HEK293 (cell line): Measurements from ENCODE around the gene WDR45B.

Experiments
- CTCF ChIA-PET: fragments of 350-600 bp; formaldehyde crosslinking; extraction: SDS; loops from one replicate; lab custom pipeline; 2021; ENCODE audit warnings: antibody characterized with exemption; lab: Yijun Ruan, JAX
- POLR2A ChIA-PET: fragments of 300-600 bp; formaldehyde crosslinking; extraction: SDS; loops from one replicate; lab custom pipeline; 2020; ENCODE audit warnings: antibody characterized with exemption, inconsistent platforms; lab: Yijun Ruan, JAX
- H3K27ac ChIP-seq: fragments of 200-500 bp; sonication (Bioruptor generic); 2 replicates; pipeline ENCODE4 v1.5.1; 2014; ENCODE audit warnings: low read depth, low read length, control low read depth, inconsistent platforms; ENCODE audit errors: extremely low read depth
- H3K36me3 ChIP-seq, 2 experiments: fragments of 200-500 bp in 1 of 2; sonication (Bioruptor generic) in 1 of 2; 1 replicate in 1 of 2; 2 replicates in 1 of 2; pipeline ENCODE4 v1.5.1; 2014 to 2017; ENCODE audit warnings: inconsistent platforms in 2 of 2, low read length in 2 of 2; ENCODE audit not compliant: control insufficient read depth in 2 of 2, insufficient read depth in 1 of 2
- H3K4me1 ChIP-seq: fragments of 200-500 bp; sonication (Bioruptor generic); 2 replicates; pipeline ENCODE4 v1.5.1; 2014; ENCODE audit warnings: mild to moderate bottlenecking, low read length, inconsistent platforms; ENCODE audit not compliant: control insufficient read depth, insufficient read depth
- H3K4me3 ChIP-seq: 2 replicates; pipeline ENCODE4 v1.5.1; 2011; ENCODE audit warnings: low read depth, mild to moderate bottlenecking, control low read depth, low read length, moderate library complexity
- H3K9me3 ChIP-seq: fragments of 200-500 bp; sonication (Bioruptor generic); 2 replicates; pipeline ENCODE4 v1.5.1; 2014; ENCODE audit warnings: low read depth, low read length, inconsistent platforms; ENCODE audit not compliant: control insufficient read depth, insufficient read depth
- MYNN ChIP-seq: fragments of 450-650 bp; formaldehyde crosslinking; IDR thresholded peaks from 2 replicates; pipeline ENCODE4 v1.5.1; 2016; ENCODE audit warnings: missing biosample characterization, missing genetic modification characterization, borderline replicate concordance
- ZBTB1 ChIP-seq: fragments of 450-650 bp; formaldehyde crosslinking; IDR thresholded peaks from 2 replicates; pipeline ENCODE4 v1.5.1; 2016; ENCODE audit warnings: missing biosample characterization, missing genetic modification characterization
- ZBTB21 ChIP-seq: fragments of 450-650 bp; formaldehyde crosslinking; IDR thresholded peaks from 2 replicates; pipeline ENCODE4 v1.5.1; 2017; ENCODE audit warnings: missing biosample characterization, missing genetic modification characterization
- ZFP69B ChIP-seq: fragments of 450-650 bp; formaldehyde crosslinking; IDR thresholded peaks from 2 replicates; pipeline ENCODE4 v1.5.1; 2016; ENCODE audit warnings: missing biosample characterization, missing genetic modification characterization
- ZNF221 ChIP-seq: fragments of 450-650 bp; formaldehyde crosslinking; IDR thresholded peaks from 2 replicates; pipeline ENCODE4 v1.5.1; 2017; ENCODE audit warnings: missing biosample characterization, missing genetic modification characterization, borderline replicate concordance
- ZNF335 ChIP-seq: fragments of 450-650 bp; formaldehyde crosslinking; conservative IDR thresholded peaks from 2 replicates; pipeline ENCODE4 v1.5.1; 2016; ENCODE audit warnings: missing biosample characterization, missing genetic modification characterization
- ZNF423 ChIP-seq: fragments of 450-650 bp; formaldehyde crosslinking; IDR thresholded peaks from 2 replicates; pipeline ENCODE4 v1.5.1; 2016; ENCODE audit warnings: missing biosample characterization, missing genetic modification characterization
- ZNF510 ChIP-seq: fragments of 450-650 bp; formaldehyde crosslinking; IDR thresholded peaks from 2 replicates; pipeline ENCODE4 v1.5.1; 2018; ENCODE audit warnings: mild to moderate bottlenecking, missing genetic modification characterization, missing biosample characterization; ENCODE audit not compliant: insufficient replicate concordance
- ZNF529 ChIP-seq: fragments of 450-650 bp; formaldehyde crosslinking; IDR thresholded peaks from 2 replicates; pipeline ENCODE4 v1.5.1; 2017; ENCODE audit warnings: missing genetic modification characterization, missing biosample characterization; ENCODE audit not compliant: insufficient replicate concordance
- ZNF629 ChIP-seq: fragments of 450-650 bp; formaldehyde crosslinking; IDR thresholded peaks from 2 replicates; pipeline ENCODE4 v1.5.1; 2017; ENCODE audit warnings: missing biosample characterization, missing genetic modification characterization
- ZNF776 ChIP-seq: fragments of 450-650 bp; formaldehyde crosslinking; IDR thresholded peaks from 2 replicates; pipeline ENCODE4 v1.5.0; 2017; ENCODE audit warnings: missing biosample characterization, missing genetic modification characterization, borderline replicate concordance
- TF ChIP-seq, protein P1 (sequence below): fragments of 450-650 bp; formaldehyde crosslinking; IDR thresholded peaks from 2 replicates; pipeline ENCODE4 v1.5.1; 2017; ENCODE audit warnings: missing biosample characterization, missing genetic modification characterization
- TF ChIP-seq, protein P2 (sequence below): fragments of 450-650 bp; formaldehyde crosslinking; IDR thresholded peaks from 2 replicates; pipeline ENCODE4 v1.5.1; 2016; ENCODE audit warnings: missing biosample characterization, missing genetic modification characterization, low read depth
- TF ChIP-seq, protein P3 (sequence below): fragments of 450-650 bp; formaldehyde crosslinking; IDR thresholded peaks from 2 replicates; pipeline ENCODE4 v1.5.1; 2016; ENCODE audit warnings: missing biosample characterization, missing genetic modification characterization
- TF ChIP-seq, protein P4 (sequence below): fragments of 450-650 bp; formaldehyde crosslinking; IDR thresholded peaks from 2 replicates; pipeline ENCODE4 v1.5.1; 2016; ENCODE audit warnings: missing biosample characterization, missing genetic modification characterization
- TF ChIP-seq, protein P5 (sequence below): fragments of 450-650 bp; formaldehyde crosslinking; IDR thresholded peaks from 2 replicates; pipeline ENCODE4 v1.5.1; 2016; ENCODE audit warnings: missing biosample characterization, missing genetic modification characterization

Gene WDR45B

DNA sequence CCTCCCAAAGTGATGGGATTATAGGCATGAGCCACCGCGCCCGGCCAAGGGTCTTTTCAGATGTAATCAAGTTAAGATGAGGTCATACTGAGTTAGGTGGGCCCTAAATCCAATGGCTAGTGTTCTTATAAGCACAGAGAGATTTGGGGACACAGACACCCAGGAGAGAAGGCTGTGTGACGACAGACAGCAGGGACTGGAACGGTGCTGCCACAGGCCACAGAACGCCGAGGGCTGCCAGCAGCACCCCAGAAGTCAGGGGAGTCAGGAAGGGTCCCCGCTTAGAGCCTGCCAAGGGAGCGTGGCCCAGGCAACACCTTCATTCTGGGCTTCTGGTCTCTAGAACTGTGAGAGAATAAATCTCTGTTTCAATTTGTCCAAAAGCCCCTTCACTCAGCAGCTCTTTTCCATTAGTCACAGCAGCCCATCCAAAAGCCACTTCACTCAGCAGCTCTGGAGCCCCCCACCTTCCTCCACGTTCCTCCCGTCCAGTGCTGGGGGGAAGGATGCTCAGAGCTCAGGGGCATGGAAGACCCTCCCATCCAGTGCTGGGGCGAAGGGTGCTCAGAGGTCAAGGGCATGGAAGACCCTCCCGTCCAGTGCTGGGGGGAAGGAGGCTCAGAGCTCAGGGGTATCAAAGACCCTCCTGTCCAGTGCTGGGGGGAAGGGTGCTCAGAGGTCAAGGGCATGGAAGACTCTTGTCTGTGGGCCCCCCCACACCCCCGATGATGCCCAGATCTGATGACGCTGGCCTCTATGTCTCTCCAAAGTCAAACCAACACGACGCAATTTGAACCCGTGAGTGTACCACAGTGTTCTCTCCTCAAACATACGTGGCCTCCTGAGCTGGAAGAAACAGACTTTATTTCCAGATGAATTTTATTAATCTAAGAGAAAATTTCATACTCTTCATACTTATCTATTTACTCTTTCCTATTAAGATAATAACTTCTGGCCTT is 38.4 kb upstream of the WDR45B start:
- Histone ChIP-seq H3K4me3 (no peak overlapping the region), H3K36me3 (peaks cover 3 to 8% of the 10 kb centered on the region in 2 experiments; a peak in 2 of 3 replicates), H3K4me1 (no peaks in the 10 kb centered on the region), H3K9me3 (no peaks in the 10 kb centered on the region), H3K27ac (no peak overlapping the region)
- CTCF ChIA-PET = interaction anchor here (1.3 to 1.6 kb wide), 2 partner anchors 21 to 95 kb away, joined by 3 read pairs; no protein-coding TSS in a partner anchor
- POLR2A ChIA-PET = interaction anchor here (1.4 kb wide), 1 partner anchor 30 kb away, joined by 8 read pairs; the partner anchor contains the start of gene FN3KRP
- TF ChIP-seq ZFP69B (tag by site-specific recombination) = no peak
- no peak for TF ChIP-seq ZNF529
- TF ChIP-seq, protein P1, sequence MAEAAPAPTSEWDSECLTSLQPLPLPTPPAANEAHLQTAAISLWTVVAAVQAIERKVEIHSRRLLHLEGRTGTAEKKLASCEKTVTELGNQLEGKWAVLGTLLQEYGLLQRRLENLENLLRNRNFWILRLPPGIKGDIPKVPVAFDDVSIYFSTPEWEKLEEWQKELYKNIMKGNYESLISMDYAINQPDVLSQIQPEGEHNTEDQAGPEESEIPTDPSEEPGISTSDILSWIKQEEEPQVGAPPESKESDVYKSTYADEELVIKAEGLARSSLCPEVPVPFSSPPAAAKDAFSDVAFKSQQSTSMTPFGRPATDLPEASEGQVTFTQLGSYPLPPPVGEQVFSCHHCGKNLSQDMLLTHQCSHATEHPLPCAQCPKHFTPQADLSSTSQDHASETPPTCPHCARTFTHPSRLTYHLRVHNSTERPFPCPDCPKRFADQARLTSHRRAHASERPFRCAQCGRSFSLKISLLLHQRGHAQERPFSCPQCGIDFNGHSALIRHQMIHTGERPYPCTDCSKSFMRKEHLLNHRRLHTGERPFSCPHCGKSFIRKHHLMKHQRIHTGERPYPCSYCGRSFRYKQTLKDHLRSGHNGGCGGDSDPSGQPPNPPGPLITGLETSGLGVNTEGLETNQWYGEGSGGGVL (tag by site-specific recombination) = no peak
- TF ChIP-seq, protein P2, sequence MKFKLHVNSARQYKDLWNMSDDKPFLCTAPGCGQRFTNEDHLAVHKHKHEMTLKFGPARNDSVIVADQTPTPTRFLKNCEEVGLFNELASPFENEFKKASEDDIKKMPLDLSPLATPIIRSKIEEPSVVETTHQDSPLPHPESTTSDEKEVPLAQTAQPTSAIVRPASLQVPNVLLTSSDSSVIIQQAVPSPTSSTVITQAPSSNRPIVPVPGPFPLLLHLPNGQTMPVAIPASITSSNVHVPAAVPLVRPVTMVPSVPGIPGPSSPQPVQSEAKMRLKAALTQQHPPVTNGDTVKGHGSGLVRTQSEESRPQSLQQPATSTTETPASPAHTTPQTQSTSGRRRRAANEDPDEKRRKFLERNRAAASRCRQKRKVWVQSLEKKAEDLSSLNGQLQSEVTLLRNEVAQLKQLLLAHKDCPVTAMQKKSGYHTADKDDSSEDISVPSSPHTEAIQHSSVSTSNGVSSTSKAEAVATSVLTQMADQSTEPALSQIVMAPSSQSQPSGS (tag by site-specific recombination) = 0 out of 2 replicates have a peak, but pooled peaks have one; percentile 25
- TF ChIP-seq ZNF776 = no peak
- no peak for TF ChIP-seq ZBTB1 (tag by site-specific recombination)
- no peak for TF ChIP-seq ZNF510

DNA sequence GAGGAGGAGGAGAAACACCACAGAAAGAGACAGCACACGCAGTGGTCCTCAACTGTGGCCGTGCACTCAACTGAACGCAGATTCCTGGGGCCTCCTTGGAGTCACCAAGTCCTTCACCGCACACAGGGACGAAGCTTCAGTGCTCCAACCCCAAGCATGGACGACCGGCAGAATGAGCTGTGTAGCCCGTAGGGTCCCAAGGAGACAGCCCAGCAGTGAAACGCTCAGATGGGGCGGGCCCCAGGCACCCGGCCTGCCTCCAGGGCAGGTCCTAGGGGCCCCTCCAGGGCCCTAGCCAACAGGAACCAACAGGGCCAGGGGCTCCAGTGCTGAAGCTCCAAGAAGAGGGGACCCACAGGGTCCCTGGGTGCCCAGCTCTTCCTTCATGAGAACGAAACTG is 37.0 kb upstream of the WDR45B start:
- no peak overlapping the region for H3K27ac ChIP-seq
- ChIA-PET CTCF (no interaction called here), POLR2A (no interaction called here)

More for the DNA sequence above, 37.0 kb upstream of the WDR45B start:
- Histone ChIP-seq H3K4me3 (no peak overlapping the region), H3K9me3 (no peaks in the 10 kb centered on the region), H3K36me3 (peaks cover 3 to 7% of the 10 kb centered on the region in 2 experiments; a peak in 2 of 3 replicates)
- TF ChIP-seq, protein P3, sequence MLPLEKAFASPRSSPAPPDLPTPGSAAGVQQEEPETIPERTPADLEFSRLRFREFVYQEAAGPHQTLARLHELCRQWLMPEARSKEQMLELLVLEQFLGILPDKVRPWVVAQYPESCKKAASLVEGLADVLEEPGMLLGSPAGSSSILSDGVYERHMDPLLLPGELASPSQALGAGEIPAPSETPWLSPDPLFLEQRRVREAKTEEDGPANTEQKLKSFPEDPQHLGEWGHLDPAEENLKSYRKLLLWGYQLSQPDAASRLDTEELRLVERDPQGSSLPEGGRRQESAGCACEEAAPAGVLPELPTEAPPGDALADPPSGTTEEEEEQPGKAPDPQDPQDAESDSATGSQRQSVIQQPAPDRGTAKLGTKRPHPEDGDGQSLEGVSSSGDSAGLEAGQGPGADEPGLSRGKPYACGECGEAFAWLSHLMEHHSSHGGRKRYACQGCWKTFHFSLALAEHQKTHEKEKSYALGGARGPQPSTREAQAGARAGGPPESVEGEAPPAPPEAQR (tag by site-specific recombination) = no peak
- TF ChIP-seq ZNF629 (tag by site-specific recombination) (no peak), ZNF423 (tag by site-specific recombination) (no peak), MYNN (tag by site-specific recombination) (no peak), ZNF221 (tag by site-specific recombination) (no peak), ZNF335 (tag by site-specific recombination) (no peak), ZBTB21 (tag by site-specific recombination) (no peak), ZFP69B (tag by site-specific recombination) (no peak)
- TF ChIP-seq, protein P4, sequence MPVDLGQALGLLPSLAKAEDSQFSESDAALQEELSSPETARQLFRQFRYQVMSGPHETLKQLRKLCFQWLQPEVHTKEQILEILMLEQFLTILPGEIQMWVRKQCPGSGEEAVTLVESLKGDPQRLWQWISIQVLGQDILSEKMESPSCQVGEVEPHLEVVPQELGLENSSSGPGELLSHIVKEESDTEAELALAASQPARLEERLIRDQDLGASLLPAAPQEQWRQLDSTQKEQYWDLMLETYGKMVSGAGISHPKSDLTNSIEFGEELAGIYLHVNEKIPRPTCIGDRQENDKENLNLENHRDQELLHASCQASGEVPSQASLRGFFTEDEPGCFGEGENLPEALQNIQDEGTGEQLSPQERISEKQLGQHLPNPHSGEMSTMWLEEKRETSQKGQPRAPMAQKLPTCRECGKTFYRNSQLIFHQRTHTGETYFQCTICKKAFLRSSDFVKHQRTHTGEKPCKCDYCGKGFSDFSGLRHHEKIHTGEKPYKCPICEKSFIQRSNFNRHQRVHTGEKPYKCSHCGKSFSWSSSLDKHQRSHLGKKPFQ (tag by site-specific recombination) = no peak
- TF ChIP-seq, protein P5, sequence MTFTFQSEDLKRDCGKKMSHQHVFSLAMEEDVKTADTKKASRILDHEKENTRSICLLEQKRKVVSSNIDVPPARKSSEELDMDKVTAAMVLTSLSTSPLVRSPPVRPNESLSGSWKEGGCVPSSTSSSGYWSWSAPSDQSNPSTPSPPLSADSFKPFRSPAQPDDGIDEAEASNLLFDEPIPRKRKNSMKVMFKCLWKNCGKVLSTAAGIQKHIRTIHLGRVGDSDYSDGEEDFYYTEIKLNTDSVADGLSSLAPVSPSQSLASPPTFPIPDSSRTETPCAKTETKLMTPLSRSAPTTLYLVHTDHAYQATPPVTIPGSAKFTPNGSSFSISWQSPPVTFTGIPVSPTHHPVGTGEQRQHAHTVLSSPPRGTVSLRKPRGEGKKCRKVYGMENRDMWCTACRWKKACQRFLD (tag by site-specific recombination) = no peak
- TF ChIP-seq, all 188 proteins: peak for 0
- H3K4me1 ChIP-seq = no peaks in the 10 kb centered on the region
